ENCODE results near the gene POLK. TPM values are rescaled to one million over a fixed set of nuclear protein-coding genes. Genes with fewer than 3 reads are reported as not detected.

Gene POLK
- total RNA-seq, 2 donors from 2014 or later, result 18.8 to 33.5 TPM

DNA sequence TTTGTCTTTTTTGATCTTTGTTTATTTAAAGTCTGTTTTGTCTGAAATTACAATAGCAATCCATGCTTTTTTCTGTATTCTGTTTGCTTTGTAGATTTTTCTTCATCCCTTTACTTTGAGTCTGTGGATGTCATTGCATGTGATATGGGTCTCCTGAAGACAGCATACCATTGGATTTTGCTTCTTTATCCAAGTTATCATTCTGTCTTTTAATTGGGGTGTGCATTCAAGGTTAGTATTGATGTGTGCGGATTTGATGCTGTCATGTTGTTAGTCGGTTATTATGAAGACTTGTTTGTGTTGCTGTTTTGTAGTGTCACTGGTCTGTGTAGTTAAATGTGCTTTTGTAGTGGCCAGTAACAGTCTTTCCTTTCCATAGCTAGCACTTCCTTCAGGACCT lies 23.0 kb downstream of the POLK start:
- no peaks in the 10 kb centered on the region for H3K4me1 ChIP-seq
- no peaks in the 10 kb centered on the region for H3K27me3 ChIP-seq
- H3K36me3 ChIP-seq (replicated peaks in 1 of 2; ENCODE audit: insufficient read depth in 1 of 2, low read depth in 2 of 2), result no peaks in the 10 kb centered on the region
- intact Hi-C loops (cut with DNase I), result no loop called here
- no peak for TF ChIP-seq POLR2A (IDR thresholded peaks at IDR 0.05)
- TF ChIP-seq, protein P1, sequence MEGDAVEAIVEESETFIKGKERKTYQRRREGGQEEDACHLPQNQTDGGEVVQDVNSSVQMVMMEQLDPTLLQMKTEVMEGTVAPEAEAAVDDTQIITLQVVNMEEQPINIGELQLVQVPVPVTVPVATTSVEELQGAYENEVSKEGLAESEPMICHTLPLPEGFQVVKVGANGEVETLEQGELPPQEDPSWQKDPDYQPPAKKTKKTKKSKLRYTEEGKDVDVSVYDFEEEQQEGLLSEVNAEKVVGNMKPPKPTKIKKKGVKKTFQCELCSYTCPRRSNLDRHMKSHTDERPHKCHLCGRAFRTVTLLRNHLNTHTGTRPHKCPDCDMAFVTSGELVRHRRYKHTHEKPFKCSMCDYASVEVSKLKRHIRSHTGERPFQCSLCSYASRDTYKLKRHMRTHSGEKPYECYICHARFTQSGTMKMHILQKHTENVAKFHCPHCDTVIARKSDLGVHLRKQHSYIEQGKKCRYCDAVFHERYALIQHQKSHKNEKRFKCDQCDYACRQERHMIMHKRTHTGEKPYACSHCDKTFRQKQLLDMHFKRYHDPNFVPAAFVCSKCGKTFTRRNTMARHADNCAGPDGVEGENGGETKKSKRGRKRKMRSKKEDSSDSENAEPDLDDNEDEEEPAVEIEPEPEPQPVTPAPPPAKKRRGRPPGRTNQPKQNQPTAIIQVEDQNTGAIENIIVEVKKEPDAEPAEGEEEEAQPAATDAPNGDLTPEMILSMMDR (IDR thresholded peaks at IDR 0.05), result no peak
- no peak for ATAC-seq
- no peak for DNase-seq
- H3K9me3 ChIP-seq, result no peaks in the 10 kb centered on the region
- H3K4me3 ChIP-seq, result no peak overlapping the region
- no peak overlapping the region for H3K27ac ChIP-seq
- WGBS, 2 donors, result 95 to 98% methylated on average over 2 of the region's 2 CpGs

GRCh38 chr5:75536147-75536546 lies 24.5 kb downstream of the POLK start:
- Histone ChIP-seq H3K4me3 (no peak overlapping the region), H3K36me3 (replicated peaks in 1 of 2; ENCODE audit: insufficient read depth in 1 of 2, low read depth in 2 of 2) (no peaks in the 10 kb centered on the region), H3K27ac (no peak overlapping the region), H3K9me3 (no peaks in the 10 kb centered on the region), H3K4me1 (no peaks in the 10 kb centered on the region), H3K27me3 (no peaks in the 10 kb centered on the region)
- 80 to 100% methylated on average over 2 to 3 of the region's 3 CpGs for WGBS, 2 donors
- DNase-seq (no peak), ATAC-seq (no peak)
- TF ChIP-seq, protein P1 (IDR thresholded peaks at IDR 0.05), result no peak
- no peak for TF ChIP-seq POLR2A (IDR thresholded peaks at IDR 0.05)
- intact Hi-C loops (cut with DNase I), result no loop called here

DNA sequence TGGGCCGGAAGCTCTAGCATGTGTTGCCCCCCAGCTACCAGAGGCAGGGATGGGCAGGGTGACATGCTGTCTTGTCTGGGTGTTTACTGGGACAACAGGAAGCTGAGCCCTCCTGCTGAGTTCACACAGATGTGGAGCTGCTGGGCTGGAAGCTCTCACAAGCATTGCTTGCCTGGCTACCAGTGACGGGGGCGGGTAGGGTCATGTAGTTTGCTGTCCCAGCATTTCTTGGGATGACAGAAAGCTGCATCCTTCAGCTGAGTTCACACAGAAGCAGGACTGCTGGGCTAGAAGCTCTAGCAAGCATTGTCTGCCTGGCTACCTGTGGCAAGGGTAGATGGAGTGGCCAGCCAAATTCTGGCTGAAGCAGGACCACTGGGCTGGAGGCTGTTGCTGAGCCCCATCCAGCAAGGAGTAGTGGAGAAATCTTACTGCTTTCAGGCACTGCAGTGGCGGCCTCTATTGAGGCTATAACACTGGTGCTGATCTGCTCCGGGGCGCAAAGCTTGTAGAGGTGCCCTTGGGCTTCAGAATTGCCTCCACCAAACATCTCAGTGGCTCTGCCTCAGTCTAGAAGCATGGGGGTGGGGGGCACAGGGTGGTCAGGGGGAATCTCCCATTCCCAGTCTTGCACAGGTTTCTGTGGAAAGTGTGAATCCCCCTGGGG lies 25.1 kb downstream of the POLK start:
- no peak for ATAC-seq

GRCh38 chr5:75538211-75538610 lies 26.5 kb downstream of the POLK start:
- Histone ChIP-seq H3K27me3 (no peaks in the 10 kb centered on the region), H3K36me3 (replicated peaks in 1 of 2; ENCODE audit: insufficient read depth in 1 of 2, low read depth in 2 of 2) (no peaks in the 10 kb centered on the region), H3K27ac (no peak overlapping the region), H3K9me3 (no peaks in the 10 kb centered on the region), H3K4me1 (no peaks in the 10 kb centered on the region), H3K4me3 (no peak overlapping the region)
- TF ChIP-seq, protein P1 (IDR thresholded peaks at IDR 0.05), result no peak
- no peak for TF ChIP-seq POLR2A (IDR thresholded peaks at IDR 0.05)
- DNase-seq (no peak), ATAC-seq (no peak)
- intact Hi-C loops (cut with DNase I), result no loop called here
- 76 to 89% methylated on average over 1 of the region's 1 CpG for WGBS, 2 donors

More for the DNA sequence above, 25.1 kb downstream of the POLK start:
- Histone ChIP-seq H3K36me3 (replicated peaks in 1 of 2; ENCODE audit: insufficient read depth in 1 of 2, low read depth in 2 of 2) (no peaks in the 10 kb centered on the region), H3K27ac (no peak overlapping the region), H3K4me1 (no peaks in the 10 kb centered on the region), H3K4me3 (no peak overlapping the region), H3K27me3 (no peaks in the 10 kb centered on the region), H3K9me3 (no peaks in the 10 kb centered on the region)
- TF ChIP-seq, protein P1 (IDR thresholded peaks at IDR 0.05), result no peak
- no peak for TF ChIP-seq POLR2A (IDR thresholded peaks at IDR 0.05)
- intact Hi-C loops (cut with DNase I), result no loop called here
- WGBS, 2 donors, result 90 to 100% methylated on average over 1 to 6 of the region's 6 CpGs
- peak in 2 of 4 donors; percentile 8 to 13 for DNase-seq

DNA sequence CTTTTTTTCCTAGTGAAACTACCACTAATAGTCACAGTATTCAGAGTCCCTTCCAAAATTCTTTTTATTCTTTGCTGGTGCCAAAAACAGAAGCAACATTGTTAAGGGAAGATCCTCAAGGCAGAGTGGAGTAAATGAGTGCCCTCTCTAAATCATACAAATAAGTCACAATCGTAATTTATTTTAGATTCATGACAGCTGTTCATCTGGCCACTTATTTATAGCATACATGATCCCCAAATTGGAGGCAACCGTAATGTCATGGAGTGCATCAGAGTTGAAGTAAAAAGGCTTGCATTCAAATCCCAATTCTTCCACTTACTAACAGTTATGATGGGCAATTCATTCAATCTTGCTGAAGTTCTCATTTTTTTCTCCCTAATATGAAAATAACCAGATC lies 33.4 kb downstream of the POLK start:
- Histone ChIP-seq H3K27ac (no peak overlapping the region), H3K36me3 (replicated peaks in 1 of 2; ENCODE audit: insufficient read depth in 1 of 2, low read depth in 2 of 2) (no peaks in the 10 kb centered on the region), H3K4me3 (no peak overlapping the region), H3K9me3 (no peaks in the 10 kb centered on the region), H3K4me1 (no peaks in the 10 kb centered on the region), H3K27me3 (no peaks in the 10 kb centered on the region)
- intact Hi-C loops (cut with DNase I), result no loop called here
- 80 to 86% methylated on average over 2 of the region's 2 CpGs for WGBS, 2 donors
- DNase-seq (no peak), ATAC-seq (no peak)
- TF ChIP-seq, protein P1 (IDR thresholded peaks at IDR 0.05), result no peak
- no peak for TF ChIP-seq POLR2A (IDR thresholded peaks at IDR 0.05)

Data from body of pancreas (tissue), 4 donors.